Measurements from ENCODE around the gene UNC13D. TPM values are rescaled to one million over a fixed set of nuclear protein-coding genes. Genes with fewer than 3 reads are reported as not detected.

The UNC13D gene
- 10 to 100 TPM in 1 of 4 donors, 1 to 10 TPM in 3; 5.1 to 12.8 (median 7.2) TPM for total RNA-seq
- 1 to 10 TPM; 1.7 to 3.7 (median 2.2) TPM for polyA plus RNA-seq
- long read RNA-seq, donor 1, partial matches to known transcripts = 0 of 2 reads
- long read RNA-seq, donor 1, other reads (novel, unspliced or antisense) = 2 of 2 reads
- long read RNA-seq, donor 2, full-length matches to known transcripts = 1 of 7 reads
- long read RNA-seq, donor 2, partial matches to known transcripts = 3 of 7 reads
- long read RNA-seq, donor 2, other reads (novel, unspliced or antisense) = 3 of 7 reads

DNA sequence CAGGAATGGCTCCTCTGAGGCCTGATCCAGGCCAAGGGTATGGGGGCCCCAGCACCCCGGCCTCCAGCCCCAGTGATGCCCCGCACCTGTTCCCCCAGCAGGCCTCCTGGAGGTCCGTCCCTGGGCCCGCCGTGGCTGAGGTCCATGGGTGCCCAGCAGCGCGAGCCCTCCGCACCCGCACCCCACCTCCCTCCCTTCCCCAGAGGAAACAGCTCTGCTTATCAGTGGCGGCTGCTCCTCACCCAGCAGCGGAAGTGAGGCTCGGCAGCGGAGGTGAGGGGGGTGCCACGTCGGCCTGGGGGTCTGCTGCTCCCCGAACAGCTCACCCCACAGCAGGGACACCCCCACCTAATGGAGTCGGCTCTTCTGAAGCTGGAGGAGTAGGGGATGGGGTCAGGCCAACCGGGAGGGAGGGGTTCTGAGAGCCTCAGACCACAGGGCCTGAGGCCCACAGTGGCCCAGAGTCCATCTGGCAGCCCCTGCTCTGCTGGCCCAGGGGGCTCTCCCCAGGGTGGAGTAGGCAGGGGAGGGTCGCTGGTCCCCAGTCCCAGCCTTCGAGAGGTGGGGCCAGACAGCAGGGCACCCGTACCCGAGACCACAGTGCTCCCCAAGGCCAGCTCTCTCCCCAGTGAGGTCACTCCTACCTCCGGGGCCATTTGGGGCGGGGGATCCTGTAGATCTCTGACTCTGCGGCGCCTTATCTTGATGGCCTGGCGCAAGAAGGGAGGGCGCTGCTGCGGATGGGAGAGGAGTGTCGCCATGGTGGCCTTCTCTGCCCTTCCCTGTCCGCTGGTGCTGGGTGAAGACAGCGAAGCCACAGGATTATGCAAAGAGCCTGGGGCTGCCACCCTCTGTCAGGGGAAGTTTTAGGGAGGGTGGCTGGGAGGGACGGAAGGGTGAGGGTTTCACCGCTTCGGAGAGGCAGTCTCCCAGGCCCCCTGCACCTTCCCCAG, at the start of gene UNC13D:
UNC13D (minus strand) TSS at position 828 of the 953 bp plus-strand sequence; CDS start at position 761, 67 bp downstream.
- Histone ChIP-seq H3K36me3 (ENCODE audit: insufficient read depth in 1 of 2, low read depth in 1 of 2) (peaks cover 10 to 51% of the 10 kb centered on the region in 2 donors), H3K27ac (peak within 1 kb of the TSS; percentile 95), H3K9me3 (no peaks in the 10 kb centered on the region), H3K4me1 (peaks cover 30% of the 10 kb centered on the region), H3K4me3 (peak within 1 kb of the TSS; percentile 34), H3K27me3 (ENCODE audit: insufficient read depth in 3 of 3, low read length in 2 of 3) (no peaks in the 10 kb centered on the region)
- intact Hi-C loops (cut with DNase I) = no loop called here
- TF ChIP-seq, protein P1, sequence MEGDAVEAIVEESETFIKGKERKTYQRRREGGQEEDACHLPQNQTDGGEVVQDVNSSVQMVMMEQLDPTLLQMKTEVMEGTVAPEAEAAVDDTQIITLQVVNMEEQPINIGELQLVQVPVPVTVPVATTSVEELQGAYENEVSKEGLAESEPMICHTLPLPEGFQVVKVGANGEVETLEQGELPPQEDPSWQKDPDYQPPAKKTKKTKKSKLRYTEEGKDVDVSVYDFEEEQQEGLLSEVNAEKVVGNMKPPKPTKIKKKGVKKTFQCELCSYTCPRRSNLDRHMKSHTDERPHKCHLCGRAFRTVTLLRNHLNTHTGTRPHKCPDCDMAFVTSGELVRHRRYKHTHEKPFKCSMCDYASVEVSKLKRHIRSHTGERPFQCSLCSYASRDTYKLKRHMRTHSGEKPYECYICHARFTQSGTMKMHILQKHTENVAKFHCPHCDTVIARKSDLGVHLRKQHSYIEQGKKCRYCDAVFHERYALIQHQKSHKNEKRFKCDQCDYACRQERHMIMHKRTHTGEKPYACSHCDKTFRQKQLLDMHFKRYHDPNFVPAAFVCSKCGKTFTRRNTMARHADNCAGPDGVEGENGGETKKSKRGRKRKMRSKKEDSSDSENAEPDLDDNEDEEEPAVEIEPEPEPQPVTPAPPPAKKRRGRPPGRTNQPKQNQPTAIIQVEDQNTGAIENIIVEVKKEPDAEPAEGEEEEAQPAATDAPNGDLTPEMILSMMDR (IDR thresholded peaks at IDR 0.05) = no peak
- peak in 1 of 2 donors; percentile 74 for DNase-seq
- ATAC-seq = peak; percentile 3 to 11 (median 7)
- WGBS, 3 donors = 74 to 82% (median 76%) methylated on average over 29 to 35 of the region's 35 CpGs

DNA sequence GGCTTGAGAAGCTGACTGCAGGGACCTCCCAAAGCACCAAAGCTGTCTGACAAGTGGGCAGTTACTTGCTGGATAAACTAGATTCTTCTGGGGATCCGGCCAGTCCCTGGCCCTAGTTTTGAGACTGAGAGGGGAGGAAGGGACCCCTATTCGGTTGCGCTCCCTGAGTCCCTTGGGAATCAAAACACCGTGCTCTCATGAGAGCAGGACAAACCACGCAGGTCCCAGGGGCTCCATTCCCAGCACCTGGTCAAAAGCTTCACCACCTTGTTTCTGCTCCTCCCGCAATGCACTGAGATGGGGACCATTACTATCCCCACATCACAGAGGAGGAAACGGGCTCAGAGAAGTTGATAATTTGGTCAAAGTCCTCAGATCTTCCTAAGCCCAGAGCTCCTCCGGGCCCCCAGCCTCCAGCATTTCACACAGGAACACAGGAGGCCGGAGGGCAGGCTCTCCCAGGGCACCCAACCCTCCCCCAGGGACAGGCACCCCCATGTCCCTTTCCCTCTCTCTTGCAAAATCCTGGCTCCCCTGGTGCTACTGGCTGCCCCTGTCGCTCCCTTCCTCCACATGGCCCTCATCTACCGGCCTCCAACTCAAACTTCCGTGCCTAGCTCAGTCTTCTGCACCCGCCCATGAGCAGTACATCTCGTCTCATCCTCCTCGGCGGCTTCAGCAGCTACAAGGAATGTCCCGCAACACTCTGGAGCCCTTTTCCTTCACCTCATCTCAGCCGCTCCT, 49.3 kb upstream of the UNC13D start:
- Histone ChIP-seq H3K27me3 (ENCODE audit: insufficient read depth in 3 of 3, low read length in 2 of 3) (no peaks in the 10 kb centered on the region), H3K27ac (peak overlapping the region; percentile 97), H3K36me3 (ENCODE audit: insufficient read depth in 1 of 2, low read depth in 1 of 2) (peaks cover 0 to 49% of the 10 kb centered on the region in 2 donors), H3K9me3 (no peaks in the 10 kb centered on the region), H3K4me1 (peaks cover 21% of the 10 kb centered on the region), H3K4me3 (no peak overlapping the region)
- TF ChIP-seq, protein P1 (IDR thresholded peaks at IDR 0.05) = no peak
- DNase-seq = no peak
- intact Hi-C loops (cut with DNase I) = loop anchor here in 1 of 2 donors (5.0 kb wide), 1 partner anchor 36 kb away; the partner anchor contains the start of gene WBP2
- no peak for ATAC-seq
- WGBS, 3 donors = 85% methylated on average over 18 of the region's 18 CpGs

- peaks cover 0 to 48% of the 10 kb centered on the region in 2 donors for H3K36me3 ChIP-seq (ENCODE audit: insufficient read depth in 1 of 2, low read depth in 1 of 2)
- DNase-seq (no peak), ATAC-seq (peak in 1 of 4 donors; percentile 11)
- H3K4me1 ChIP-seq = peaks cover 21% of the 10 kb centered on the region
- no peak overlapping the region for H3K4me3 ChIP-seq
- peak overlapping the region; percentile 30 for H3K27ac ChIP-seq
- intact Hi-C loops (cut with DNase I) = loop anchor here in 1 of 2 donors (5.0 kb wide), 1 partner anchor 35 kb away; the partner anchor contains the start of gene WBP2
- 62 to 89% (median 67%) methylated on average over 15 to 16 of the region's 16 CpGs for WGBS, 3 donors
- no peaks in the 10 kb centered on the region for H3K27me3 ChIP-seq (ENCODE audit: insufficient read depth in 3 of 3, low read length in 2 of 3)
- H3K9me3 ChIP-seq = no peaks in the 10 kb centered on the region
- TF ChIP-seq, protein P1 (IDR thresholded peaks at IDR 0.05) = no peak
These were observed 48.5 kb upstream of the UNC13D start for GRCh38 chr17:75892556-75893224.
